DND-41 (cell line): Measurements from ENCODE around the gene CAPRIN2.

Experiments
- ATAC-seq: fragments of 200-7000 bp; cut with Tn5 transposase; 3 replicates; pipeline ENCODE4 v1.9.1; 2021; ENCODE audit warnings: low read depth; ENCODE audit not compliant: insufficient read depth
- DNase-seq: peaks from one replicate; pipeline ENCODE4 v3.0.0-alpha.2; 2020
- H2AFZ ChIP-seq: 2 replicates; pipeline ENCODE4 v1.6.0; 2012; ENCODE audit warnings: low read depth, low read length
- H3K27ac ChIP-seq: 2 replicates; pipeline ENCODE4 v1.5.1; 2012; ENCODE audit warnings: low read length, inconsistent platforms
- H3K27me3 ChIP-seq: fragments of 200-600 bp; sonication (generic); 2 replicates; pipeline ENCODE4 v1.6.0; 2012; ENCODE audit warnings: low read length, mild to moderate bottlenecking, inconsistent platforms; ENCODE audit not compliant: insufficient read depth, poor library complexity
- H3K36me3 ChIP-seq: 2 replicates; pipeline ENCODE4 v1.5.1; 2012; ENCODE audit warnings: low read length, inconsistent platforms; ENCODE audit not compliant: insufficient read depth
- H3K4me1 ChIP-seq: 2 replicates; pipeline ENCODE4 v1.5.1; 2012; ENCODE audit warnings: mild to moderate bottlenecking, low read length; ENCODE audit not compliant: insufficient read depth
- H3K4me2 ChIP-seq: 2 replicates; pipeline ENCODE4 v1.6.0; 2012; ENCODE audit warnings: mild to moderate bottlenecking, moderate library complexity, low read length, inconsistent platforms; ENCODE audit not compliant: insufficient read depth
- H3K4me3 ChIP-seq, 2 experiments: fragments of 200-600 bp in 1 of 2; shearing (Covaris generic) in 1 of 2; 2 replicates each; pipeline ENCODE4 v1.5.1; 2012 to 2016; ENCODE audit warnings: inconsistent platforms in 2 of 2, low read length in 2 of 2, mild to moderate bottlenecking in 2 of 2, low read depth in 1 of 2, moderate library complexity in 1 of 2
- H3K79me2 ChIP-seq: 2 replicates; pipeline ENCODE4 v1.6.0; 2012; ENCODE audit warnings: low read length, inconsistent platforms; ENCODE audit not compliant: insufficient read depth
- H3K9ac ChIP-seq: 2 replicates; pipeline ENCODE4 v1.6.0; 2012; ENCODE audit warnings: low read depth, mild to moderate bottlenecking, inconsistent platforms, low read length, moderate library complexity
- H3K9me3 ChIP-seq: 2 replicates; pipeline ENCODE4 v1.5.1; 2012; ENCODE audit warnings: low read length, moderate library complexity, mild to moderate bottlenecking, inconsistent platforms; ENCODE audit not compliant: insufficient read depth, severe bottlenecking
- H4K20me1 ChIP-seq: 2 replicates; pipeline ENCODE4 v1.6.0; 2012; ENCODE audit warnings: low read length; ENCODE audit not compliant: insufficient read depth
- EZH2 ChIP-seq: IDR thresholded peaks from 3 replicates; pipeline ENCODE4 v1.6.1; 2012; ENCODE audit warnings: borderline replicate concordance, low read depth, mild to moderate bottlenecking, moderate library complexity, low read length, inconsistent platforms; ENCODE audit not compliant: severe bottlenecking
- TF ChIP-seq, protein P1 (sequence below): IDR thresholded peaks from 2 replicates; pipeline ENCODE4 v1.5.1; 2012; ENCODE audit warnings: borderline replicate concordance, low read length, moderate library complexity, mild to moderate bottlenecking; ENCODE audit not compliant: poor library complexity, severe bottlenecking; ENCODE audit errors: extremely low read depth

Gene CAPRIN2

DNA sequence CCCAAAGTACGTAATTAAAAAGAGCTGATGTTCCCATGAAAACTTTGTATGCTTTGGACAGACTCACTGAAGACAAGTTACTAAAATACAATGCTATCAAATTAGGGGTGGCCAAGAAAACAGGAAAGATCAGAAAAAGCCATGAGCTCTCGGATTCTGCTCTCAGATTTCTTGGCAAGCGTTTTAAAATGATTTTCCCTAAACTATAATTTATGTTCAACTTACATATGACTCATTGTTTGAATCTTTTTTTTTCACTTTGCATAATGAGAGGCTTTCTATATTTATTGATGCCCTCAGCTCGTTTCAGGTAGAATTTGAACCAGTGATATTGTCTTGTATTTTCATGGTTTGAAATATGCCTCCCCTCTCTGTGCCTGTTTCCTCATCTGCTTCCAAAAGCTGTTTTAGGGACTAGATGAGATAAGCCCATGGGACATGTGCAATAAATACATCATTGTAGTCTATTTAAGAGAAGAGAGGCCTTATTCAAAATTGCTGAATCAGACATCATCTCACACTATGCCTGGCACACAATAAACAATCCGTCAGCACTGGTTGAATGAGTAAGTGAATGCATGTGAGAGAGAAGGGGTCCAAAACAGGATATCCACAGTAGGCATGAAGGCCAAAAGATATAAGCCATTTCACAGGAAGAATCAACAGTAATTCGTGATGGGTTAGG, 54.4 kb downstream of the CAPRIN2 start:
- H3K9ac ChIP-seq: no peak overlapping the region
- no peaks in the 10 kb centered on the region for H3K27me3 ChIP-seq
- H3K79me2 ChIP-seq: peaks cover 10% of the 10 kb centered on the region
- H3K27ac ChIP-seq: no peak overlapping the region
- DNase-seq (no peak), ATAC-seq (no peak)
- H3K4me3 ChIP-seq: no peak overlapping the region
- TF ChIP-seq EZH2: no peak
- TF ChIP-seq, protein P1, sequence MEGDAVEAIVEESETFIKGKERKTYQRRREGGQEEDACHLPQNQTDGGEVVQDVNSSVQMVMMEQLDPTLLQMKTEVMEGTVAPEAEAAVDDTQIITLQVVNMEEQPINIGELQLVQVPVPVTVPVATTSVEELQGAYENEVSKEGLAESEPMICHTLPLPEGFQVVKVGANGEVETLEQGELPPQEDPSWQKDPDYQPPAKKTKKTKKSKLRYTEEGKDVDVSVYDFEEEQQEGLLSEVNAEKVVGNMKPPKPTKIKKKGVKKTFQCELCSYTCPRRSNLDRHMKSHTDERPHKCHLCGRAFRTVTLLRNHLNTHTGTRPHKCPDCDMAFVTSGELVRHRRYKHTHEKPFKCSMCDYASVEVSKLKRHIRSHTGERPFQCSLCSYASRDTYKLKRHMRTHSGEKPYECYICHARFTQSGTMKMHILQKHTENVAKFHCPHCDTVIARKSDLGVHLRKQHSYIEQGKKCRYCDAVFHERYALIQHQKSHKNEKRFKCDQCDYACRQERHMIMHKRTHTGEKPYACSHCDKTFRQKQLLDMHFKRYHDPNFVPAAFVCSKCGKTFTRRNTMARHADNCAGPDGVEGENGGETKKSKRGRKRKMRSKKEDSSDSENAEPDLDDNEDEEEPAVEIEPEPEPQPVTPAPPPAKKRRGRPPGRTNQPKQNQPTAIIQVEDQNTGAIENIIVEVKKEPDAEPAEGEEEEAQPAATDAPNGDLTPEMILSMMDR: no peak
- no peaks in the 10 kb centered on the region; the same call in 1 of the 2 replicates for H3K36me3 ChIP-seq
- no peaks in the 10 kb centered on the region for H3K9me3 ChIP-seq
- H4K20me1 ChIP-seq: no peaks in the 10 kb centered on the region
- H2AFZ ChIP-seq: no peak overlapping the region
- no peak overlapping the region for H3K4me2 ChIP-seq
- peaks cover 10% of the 10 kb centered on the region for H3K4me1 ChIP-seq

DNA sequence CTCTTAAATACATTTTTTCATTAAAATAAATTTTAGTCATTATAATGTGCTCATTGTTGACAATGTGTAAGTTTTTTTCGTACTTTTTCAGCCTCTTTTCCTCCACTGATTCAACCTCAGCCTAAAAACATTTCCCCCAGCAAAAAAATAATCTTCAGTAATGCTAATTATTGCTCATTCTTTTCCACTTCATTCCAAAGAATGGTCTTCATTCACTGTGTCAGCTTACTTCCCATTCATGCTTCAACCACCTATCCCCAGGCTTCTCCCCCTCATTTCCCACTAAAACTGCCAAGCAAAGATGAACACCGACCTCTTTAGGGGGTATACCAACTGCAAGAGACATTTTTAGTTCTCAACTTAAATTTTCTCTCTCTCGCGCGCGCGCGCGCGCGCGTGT, 56.4 kb downstream of the CAPRIN2 start:
- Histone ChIP-seq H3K4me3 (no peak overlapping the region), H2AFZ (no peak overlapping the region), H3K36me3 (no peaks in the 10 kb centered on the region; the same call in 1 of the 2 replicates), H3K27ac (no peak overlapping the region), H4K20me1 (peaks cover 4% of the 10 kb centered on the region; the same call in 1 of the 2 replicates), H3K79me2 (peaks cover 30% of the 10 kb centered on the region), H3K4me1 (peaks cover 26% of the 10 kb centered on the region), H3K9ac (no peak overlapping the region), H3K27me3 (no peaks in the 10 kb centered on the region), H3K9me3 (no peaks in the 10 kb centered on the region), H3K4me2 (no peak overlapping the region)
- DNase-seq: no peak
- TF ChIP-seq EZH2: no peak
- TF ChIP-seq, protein P1: no peak
- no peak for ATAC-seq

DNA sequence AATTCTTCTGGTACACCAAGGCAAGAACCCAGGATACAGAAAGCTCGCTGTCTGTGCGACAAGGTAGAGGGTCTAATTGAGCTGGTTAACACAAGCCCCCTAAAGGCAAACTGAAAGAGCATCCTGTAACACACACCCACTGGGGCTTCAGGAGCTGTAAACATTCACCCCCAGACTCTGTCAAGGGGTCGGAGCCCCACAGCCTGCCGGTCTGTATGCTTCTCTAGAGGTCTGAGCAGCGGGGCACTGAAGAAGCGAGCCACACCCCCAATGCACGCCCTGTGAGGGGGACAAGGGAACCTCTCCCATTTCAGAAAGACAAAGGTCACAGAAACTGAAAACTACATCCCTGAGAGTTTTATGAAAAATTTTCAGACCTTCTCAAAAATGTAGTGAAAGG, 57.8 kb downstream of the CAPRIN2 start:
- Histone ChIP-seq H2AFZ (peak overlapping the region; percentile 96), H3K27me3 (no peaks in the 10 kb centered on the region), H3K36me3 (no peaks in the 10 kb centered on the region; the same call in 1 of the 2 replicates), H3K79me2 (peaks cover 44% of the 10 kb centered on the region), H3K4me1 (peaks cover 36% of the 10 kb centered on the region), H3K9ac (no peak overlapping the region), H3K9me3 (no peaks in the 10 kb centered on the region), H3K27ac (no peak overlapping the region), H3K4me3 (no peak overlapping the region), H4K20me1 (peaks cover 7% of the 10 kb centered on the region; the same call in 1 of the 2 replicates), H3K4me2 (peak overlapping the region; percentile 76)
- TF ChIP-seq, protein P1: no peak
- no peak for TF ChIP-seq EZH2
- DNase-seq: no peak
- no peak for ATAC-seq
